Astrocyte (in vitro differentiated cells and primary cell): ENCODE results near the gene FSD1L.

ENCODE experiments used
- CTCF ChIP-seq: IDR thresholded peaks from 2 replicates; pipeline ENCODE4 v1.5.1; 2011; ENCODE audit warnings: low read depth, mild to moderate bottlenecking, inconsistent platforms, low read length, moderate library complexity; ENCODE audit not compliant: insufficient read depth
- EZH2 ChIP-seq: IDR thresholded peaks from 2 replicates; pipeline ENCODE4 v1.6.1; 2012; ENCODE audit warnings: mild to moderate bottlenecking, low read length, inconsistent platforms; ENCODE audit not compliant: insufficient read depth

GRCh38 chr9:105510024-105510423, 62.2 kb downstream of the FSD1L start:
- TF ChIP-seq EZH2 (no peak), CTCF (no peak)
